K562 (cell line): ENCODE measurements around the gene CBX1. TPM values are rescaled to one million over a fixed set of nuclear protein-coding genes. Genes with fewer than 3 reads are reported as not detected.

Experiments
- BRF1 ChIP-seq: IDR thresholded peaks from 3 replicates; pipeline ENCODE4 v1.6.1; 2011; ENCODE audit warnings: borderline replicate concordance, mild to moderate bottlenecking; ENCODE audit not compliant: insufficient read length; ENCODE audit errors: extremely low read depth
- CCNT2 ChIP-seq: IDR thresholded peaks from 2 replicates; pipeline ENCODE4 v1.6.1; 2011; ENCODE audit warnings: borderline replicate concordance, low read depth, mild to moderate bottlenecking, moderate library complexity, mixed read lengths, low read length; ENCODE audit not compliant: insufficient read length; ENCODE audit errors: extremely low read depth
- CUX1 ChIP-seq: fragments of 200-800 bp; sonication (Bioruptor generic); IDR thresholded peaks from 2 replicates; pipeline ENCODE4 v1.6.1; 2016; ENCODE audit warnings: missing genetic modification characterization, missing compliant biosample characterization
- EHMT2 ChIP-seq: fragments of 450-650 bp; IDR thresholded peaks from 2 replicates; pipeline ENCODE4 v1.6.1; 2018; ENCODE audit warnings: antibody characterized with exemption
- GATA2 ChIP-seq: sonication (generic); formaldehyde crosslinking; IDR thresholded peaks from 2 replicates; pipeline ENCODE4 v1.4.0; 2020; ENCODE audit warnings: mild to moderate bottlenecking, missing genetic modification reagents
- GTF2A2 ChIP-seq: IDR thresholded peaks from 2 replicates; pipeline ENCODE4 v1.6.1; 2016; ENCODE audit warnings: mild to moderate bottlenecking, missing genetic modification characterization, missing compliant biosample characterization
- NCOR1 ChIP-seq: fragments of 450-650 bp; IDR thresholded peaks from 2 replicates; pipeline ENCODE4 v1.6.1; 2016; ENCODE audit warnings: mild to moderate bottlenecking, moderate library complexity
- SP2 ChIP-seq: IDR thresholded peaks from 2 replicates; pipeline ENCODE4 v1.6.1; 2011; ENCODE audit warnings: mild to moderate bottlenecking, low read depth, low read length, moderate library complexity; ENCODE audit not compliant: poor library complexity, severe bottlenecking; ENCODE audit errors: extremely low read depth
- THRB ChIP-seq: fragments of 450-650 bp; formaldehyde crosslinking; conservative IDR thresholded peaks from 2 replicates; pipeline ENCODE4 v1.4.0; 2022; ENCODE audit warnings: mild to moderate bottlenecking, missing genetic modification characterization
- ZFP36 ChIP-seq: fragments of 150-350 bp; IDR thresholded peaks from 2 replicates; pipeline ENCODE4 v1.6.1; 2018; ENCODE audit warnings: low read length, low read depth; ENCODE audit not compliant: partially characterized antibody
- ZKSCAN3 ChIP-seq: fragments of 250-450 bp; sonication (Bioruptor Pico); IDR thresholded peaks from 2 replicates; pipeline ENCODE4 v1.4.0; 2020
- ZKSCAN8 ChIP-seq: fragments of 200-800 bp; sonication (Bioruptor generic); IDR thresholded peaks from 2 replicates; pipeline ENCODE4 v1.6.1; 2016; ENCODE audit warnings: missing genetic modification characterization, missing compliant biosample characterization
- ZNF263 ChIP-seq: sonication (generic); formaldehyde crosslinking; IDR thresholded peaks from 2 replicates; pipeline ENCODE4 v1.8.0; 2022; ENCODE audit warnings: mild to moderate bottlenecking, missing genetic modification reagents, borderline replicate concordance
- ZNF609 ChIP-seq: sonication (generic); formaldehyde crosslinking; IDR thresholded peaks from 2 replicates; pipeline ENCODE4 v1.8.1; 2023; ENCODE audit warnings: missing genetic modification reagents, mild to moderate bottlenecking, borderline replicate concordance
- ZNF778 ChIP-seq: fragments of 450-650 bp; formaldehyde crosslinking; IDR thresholded peaks from 2 replicates; pipeline ENCODE4 v1.4.0; 2020; ENCODE audit warnings: mild to moderate bottlenecking, moderate library complexity
- ZSCAN32 ChIP-seq: fragments of 450-650 bp; formaldehyde crosslinking; IDR thresholded peaks from 2 replicates; pipeline ENCODE4 v1.4.0; 2020; ENCODE audit warnings: mild to moderate bottlenecking, moderate library complexity
- polyA plus RNA-seq, 8 experiments: library from polyadenylated mRNA; depleted of rRNA in 4 of 8; stranded (reverse) in 5 of 8; unstranded in 3 of 8; fragments of >200 nt; fragmentation: Nextera tagmentation in 2 of 8; fragmentation: Illumina TruSeq in 1 of 8; extraction: Ambion mirVana in 2 of 8; extraction: Trizol in 1 of 8; gene quantifications; 2 replicates each; pipeline versions ENCODE4 v1.2.1 to v1.2.3, GENCODE V29; 2011 to 2014; ENCODE audit warnings: inconsistent platforms in 1 of 8, missing spikeins in 1 of 8
- total RNA-seq, 7 experiments: library from RNA; depleted of rRNA in 6 of 7; stranded (reverse); fragments of >200 nt in 6 of 7; fragmentation: Illumina TruSeq in 2 of 7; extraction: Trizol in 2 of 7; gene quantifications; 2 replicates each; pipeline versions ENCODE4 v1.2.1 to v1.2.3, GENCODE V29; 2011 to 2021; ENCODE audit warnings: low replicate concordance in 1 of 7

Gene CBX1
- total and polyA plus RNA-seq, 9 of the 15 experiments (the other 6 are each of a cell fraction or from before 2014, with no cell fraction given), result 10.6 to 95.7 (median 52.7) TPM

GRCh38 chr17:48047741-48048383 lies 53.4 kb downstream of the CBX1 start, which contains the start of gene NFE2L1 (continued):
- TF ChIP-seq CCNT2, result peak; percentile 5
- no peak for TF ChIP-seq BRF1
- TF ChIP-seq ZNF263 (CRISPR knock-in tag), result 0 out of 2 replicates have a peak, but pooled peaks have one; percentile 59
- peak; percentile 80; the same call in 1 of the 2 replicates for TF ChIP-seq EHMT2
- no peak; the same call in 1 of the 2 replicates for TF ChIP-seq ZSCAN32 (CRISPR knock-in tag)
- TF ChIP-seq ZNF609 (CRISPR knock-in tag), result peak; percentile 90; the same call in 1 of the 2 replicates
- no peak for TF ChIP-seq ZKSCAN3 (CRISPR knock-in tag)
- no peak for TF ChIP-seq NCOR1
- no peak for TF ChIP-seq CUX1 (CRISPR knock-in tag)
- peak; percentile 27; the same call in 1 of the 2 replicates for TF ChIP-seq GTF2A2
- no peak for TF ChIP-seq ZFP36
- TF ChIP-seq ZKSCAN8 (CRISPR knock-in tag), result no peak
- TF ChIP-seq THRB, result 0 out of 2 replicates have a peak, but pooled peaks have one; percentile 78
- TF ChIP-seq ZNF778 (CRISPR knock-in tag), result no peak
- TF ChIP-seq GATA2 (CRISPR knock-in tag), result no peak
- TF ChIP-seq SP2, result peak; percentile 93
